HL-60 (cell line): ENCODE measurements around the gene SEC14L5.

Source experiments
- CTCF ChIP-seq: IDR thresholded peaks from one replicate; pipeline ENCODE4 v1.5.1; 2011; ENCODE audit warnings: low read length, control low read depth, inconsistent platforms; ENCODE audit not compliant: insufficient read depth
- GABPA ChIP-seq: IDR thresholded peaks from 2 replicates; pipeline ENCODE4 v1.6.1; 2012; ENCODE audit warnings: low read depth
- POLR2AphosphoS5 ChIP-seq: IDR thresholded peaks from 2 replicates; pipeline ENCODE4 v1.6.1; 2012; ENCODE audit warnings: low read depth
- REST ChIP-seq: IDR thresholded peaks from 2 replicates; pipeline ENCODE4 v1.6.1; 2012; ENCODE audit warnings: low read depth; ENCODE audit not compliant: insufficient replicate concordance
- SPI1 ChIP-seq: IDR thresholded peaks from 2 replicates; pipeline ENCODE4 v1.6.1; 2012; ENCODE audit warnings: low read depth, mild to moderate bottlenecking, borderline replicate concordance

- peak; percentile 8 for TF ChIP-seq CTCF
- TF ChIP-seq REST: peak; percentile 64
- no peak for TF ChIP-seq GABPA
- no peak for TF ChIP-seq POLR2AphosphoS5
- TF ChIP-seq SPI1: no peak
Observed at GRCh38 chr16:5042574-5043171, 84.5 kb downstream of the SEC14L5 start.
